Neural cell (in vitro differentiated cells): ENCODE measurements around the gene VWF. TPM values are rescaled to one million over a fixed set of nuclear protein-coding genes. Genes with fewer than 3 reads are reported as not detected.

Experiments used
- H2AFZ ChIP-seq: fragments of 200-600, 300-800 bp; sonication (generic), shearing (Covaris generic); 2 replicates; pipeline ENCODE4 v1.6.0; 2014; ENCODE audit warnings: low read depth, mild to moderate bottlenecking, antibody characterized with exemption, low read length, moderate library complexity
- H3F3A ChIP-seq: fragments of 200-600 bp; shearing (Covaris generic); 2 replicates; pipeline ENCODE4 v1.6.1; 2016; ENCODE audit warnings: mild to moderate bottlenecking, moderate library complexity, mixed read lengths, antibody characterized with exemption, low read length; ENCODE audit not compliant: insufficient read depth, poor library complexity, severe bottlenecking
- H3K27ac ChIP-seq: fragments of 200-600, 300-800 bp; sonication (generic), shearing (Covaris generic); 2 replicates; pipeline ENCODE4 v1.5.1; 2014; ENCODE audit warnings: mild to moderate bottlenecking, low read length, moderate library complexity
- H3K27me3 ChIP-seq: fragments of 300-800, 200-600 bp; sonication (generic), shearing (Covaris generic); 2 replicates; pipeline ENCODE4 v1.6.0; 2014; ENCODE audit warnings: mild to moderate bottlenecking, low read depth, low read length, moderate library complexity; ENCODE audit not compliant: insufficient read depth
- H3K36me3 ChIP-seq: fragments of 300-800, 200-600 bp; sonication (generic), shearing (Covaris generic); 2 replicates; pipeline ENCODE4 v1.5.1; 2014; ENCODE audit warnings: mild to moderate bottlenecking, antibody characterized with exemption, low read length, moderate library complexity; ENCODE audit not compliant: insufficient read depth
- H3K4me2 ChIP-seq: fragments of 300-800, 200-600 bp; sonication (generic), shearing (Covaris generic); 2 replicates; pipeline ENCODE4 v1.6.0; 2014; ENCODE audit warnings: mild to moderate bottlenecking, low read length
- H3K4me3 ChIP-seq: fragments of 300-800, 200-600 bp; sonication (generic), shearing (Covaris generic); 2 replicates; pipeline ENCODE4 v1.5.1; 2014; ENCODE audit warnings: mild to moderate bottlenecking, low read length, moderate library complexity
- H3K79me2 ChIP-seq: fragments of 200-600 bp; shearing (Covaris generic); replicated peaks from 2 replicates; pipeline ENCODE4 v1.6.0; 2014; ENCODE audit warnings: mild to moderate bottlenecking, low read length, moderate library complexity; ENCODE audit not compliant: insufficient read depth
- H3K9ac ChIP-seq: fragments of 300-800, 200-600 bp; sonication (generic), shearing (Covaris generic); 2 replicates; pipeline ENCODE4 v1.6.1; 2016; ENCODE audit warnings: mild to moderate bottlenecking, low read length, mixed read lengths
- H3K9me2 ChIP-seq: fragments of 200-600 bp; shearing (Covaris generic); 2 replicates; pipeline ENCODE4 v1.6.1; 2016; ENCODE audit warnings: mild to moderate bottlenecking, low read length, mixed read lengths; ENCODE audit not compliant: insufficient read depth
- H3K9me3 ChIP-seq: fragments of 200-600, 300-800 bp; sonication (generic), shearing (Covaris generic); 2 replicates; pipeline ENCODE4 v1.6.1; 2016; ENCODE audit warnings: mild to moderate bottlenecking, mixed run types, low read length, moderate library complexity, mixed read lengths
- H4K20me1 ChIP-seq: fragments of 200-600 bp; shearing (Covaris generic); 2 replicates; pipeline ENCODE4 v1.6.1; 2016; ENCODE audit warnings: mild to moderate bottlenecking, mixed run types; ENCODE audit not compliant: insufficient read depth
- EP300 ChIP-seq: fragments of 450-650 bp; conservative IDR thresholded peaks from 2 replicates; pipeline ENCODE4 v1.6.1; 2014; ENCODE audit warnings: antibody characterized with exemption, mild to moderate bottlenecking, moderate library complexity; ENCODE audit not compliant: poor library complexity, severe bottlenecking
- EZH2 ChIP-seq: fragments of 200-600, 300-800 bp; shearing (Covaris generic), sonication (generic); IDR thresholded peaks from 2 replicates; pipeline ENCODE4 v1.6.1; 2014; ENCODE audit warnings: antibody characterized with exemption, low read length, borderline replicate concordance, mild to moderate bottlenecking; ENCODE audit not compliant: insufficient read depth, poor library complexity, severe bottlenecking
- MXI1 ChIP-seq: fragments of 450-650 bp; conservative IDR thresholded peaks from 2 replicates; pipeline ENCODE4 v1.6.1; 2014; ENCODE audit warnings: antibody characterized with exemption, mild to moderate bottlenecking; ENCODE audit not compliant: poor library complexity, severe bottlenecking
- POLR2AphosphoS5 ChIP-seq: IDR thresholded peaks from 2 replicates; pipeline ENCODE4 v1.6.1; 2012
- RAD21 ChIP-seq: fragments of 450-650 bp; conservative IDR thresholded peaks from 2 replicates; pipeline ENCODE4 v1.6.1; 2014; ENCODE audit warnings: antibody characterized with exemption, mild to moderate bottlenecking, moderate library complexity
- SMC3 ChIP-seq: fragments of 450-650 bp; conservative IDR thresholded peaks from 2 replicates; pipeline ENCODE4 v1.6.1; 2014; ENCODE audit warnings: antibody characterized with exemption, mild to moderate bottlenecking, moderate library complexity; ENCODE audit not compliant: poor library complexity
- TAF1 ChIP-seq: IDR thresholded peaks from 2 replicates; pipeline ENCODE4 v1.6.1; 2012; ENCODE audit warnings: low read depth
- polyA plus RNA-seq: library from polyadenylated mRNA; depleted of rRNA; stranded (reverse); fragments of >200 nt; gene quantifications from 2 replicates; pipeline ENCODE4 v1.2.3, GENCODE V29; 2014
- TF ChIP-seq, protein P1 (sequence below): IDR thresholded peaks from 2 replicates; pipeline ENCODE4 v1.6.1; 2012; ENCODE audit warnings: borderline replicate concordance
- TF ChIP-seq, protein P2 (sequence below): fragments of 450-650 bp; IDR thresholded peaks from 2 replicates; pipeline ENCODE4 v1.5.1; 2014; ENCODE audit warnings: antibody characterized with exemption, mild to moderate bottlenecking, moderate library complexity; ENCODE audit not compliant: poor library complexity, severe bottlenecking

The VWF gene
- polyA plus RNA-seq, 1 donor from 2014 or later, result not detected

DNA sequence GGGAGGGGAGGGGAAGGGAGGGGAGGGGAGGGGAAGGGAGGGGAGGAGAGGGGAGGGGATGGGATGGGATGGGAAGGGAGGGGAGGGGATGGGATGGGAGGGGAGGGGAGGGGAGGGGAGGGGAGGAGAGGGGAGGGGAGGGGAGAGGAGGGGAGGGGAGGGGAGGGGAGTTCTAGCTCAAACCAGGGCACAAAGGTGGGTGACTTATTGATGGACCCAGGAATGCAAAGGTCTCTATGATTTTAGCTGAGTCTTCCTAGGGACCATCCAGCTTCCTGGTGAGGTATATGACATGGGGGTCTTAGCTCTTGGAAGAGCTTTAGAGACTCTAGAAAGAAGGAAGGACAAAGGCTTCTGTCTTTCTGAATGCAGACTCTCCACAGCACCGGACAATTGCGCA is 221.7 kb downstream of the VWF start:
- no peak overlapping the region for H3K4me2 ChIP-seq
- H2AFZ ChIP-seq, result no peak overlapping the region
- H3K9me2 ChIP-seq, result no peaks in the 10 kb centered on the region
- no peaks in the 10 kb centered on the region for H3K36me3 ChIP-seq
- H3K27me3 ChIP-seq, result no peaks in the 10 kb centered on the region
- H3K4me3 ChIP-seq, result no peak overlapping the region
- no peaks in the 10 kb centered on the region for H4K20me1 ChIP-seq
- H3F3A ChIP-seq, result no peaks in the 10 kb centered on the region
- TF ChIP-seq, protein P1, sequence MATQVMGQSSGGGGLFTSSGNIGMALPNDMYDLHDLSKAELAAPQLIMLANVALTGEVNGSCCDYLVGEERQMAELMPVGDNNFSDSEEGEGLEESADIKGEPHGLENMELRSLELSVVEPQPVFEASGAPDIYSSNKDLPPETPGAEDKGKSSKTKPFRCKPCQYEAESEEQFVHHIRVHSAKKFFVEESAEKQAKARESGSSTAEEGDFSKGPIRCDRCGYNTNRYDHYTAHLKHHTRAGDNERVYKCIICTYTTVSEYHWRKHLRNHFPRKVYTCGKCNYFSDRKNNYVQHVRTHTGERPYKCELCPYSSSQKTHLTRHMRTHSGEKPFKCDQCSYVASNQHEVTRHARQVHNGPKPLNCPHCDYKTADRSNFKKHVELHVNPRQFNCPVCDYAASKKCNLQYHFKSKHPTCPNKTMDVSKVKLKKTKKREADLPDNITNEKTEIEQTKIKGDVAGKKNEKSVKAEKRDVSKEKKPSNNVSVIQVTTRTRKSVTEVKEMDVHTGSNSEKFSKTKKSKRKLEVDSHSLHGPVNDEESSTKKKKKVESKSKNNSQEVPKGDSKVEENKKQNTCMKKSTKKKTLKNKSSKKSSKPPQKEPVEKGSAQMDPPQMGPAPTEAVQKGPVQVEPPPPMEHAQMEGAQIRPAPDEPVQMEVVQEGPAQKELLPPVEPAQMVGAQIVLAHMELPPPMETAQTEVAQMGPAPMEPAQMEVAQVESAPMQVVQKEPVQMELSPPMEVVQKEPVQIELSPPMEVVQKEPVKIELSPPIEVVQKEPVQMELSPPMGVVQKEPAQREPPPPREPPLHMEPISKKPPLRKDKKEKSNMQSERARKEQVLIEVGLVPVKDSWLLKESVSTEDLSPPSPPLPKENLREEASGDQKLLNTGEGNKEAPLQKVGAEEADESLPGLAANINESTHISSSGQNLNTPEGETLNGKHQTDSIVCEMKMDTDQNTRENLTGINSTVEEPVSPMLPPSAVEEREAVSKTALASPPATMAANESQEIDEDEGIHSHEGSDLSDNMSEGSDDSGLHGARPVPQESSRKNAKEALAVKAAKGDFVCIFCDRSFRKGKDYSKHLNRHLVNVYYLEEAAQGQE, result no peak
- TF ChIP-seq SMC3 (no peak), POLR2AphosphoS5 (no peak), EP300 (no peak), EZH2 (no peak), RAD21 (no peak), MXI1 (no peak)
- H3K79me2 ChIP-seq, result no peaks in the 10 kb centered on the region
- H3K9me3 ChIP-seq, result no peaks in the 10 kb centered on the region
- H3K27ac ChIP-seq, result no peak overlapping the region
- H3K9ac ChIP-seq, result no peak overlapping the region

DNA sequence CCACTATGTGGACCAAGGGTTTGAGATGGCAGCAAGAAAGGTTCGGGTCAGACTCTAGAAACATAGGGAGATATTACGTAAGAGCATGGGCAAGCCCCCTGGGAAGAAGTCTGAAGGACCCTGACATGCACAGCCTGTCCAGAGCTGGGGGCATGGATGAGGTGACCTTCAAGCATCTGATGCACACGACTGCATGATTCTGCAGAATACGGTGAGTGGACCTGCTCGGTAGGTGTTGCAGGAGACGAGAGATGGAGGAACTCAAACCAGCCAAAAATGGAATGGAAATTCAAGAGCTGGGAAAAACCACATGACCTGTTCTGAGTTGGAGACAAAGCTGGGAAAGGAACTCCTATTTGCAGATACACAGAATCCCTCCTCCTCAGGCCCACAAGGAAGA is 223.1 kb downstream of the VWF start:
- Histone ChIP-seq H3K27ac (no peak overlapping the region), H3K27me3 (no peaks in the 10 kb centered on the region), H3K9me2 (no peaks in the 10 kb centered on the region), H3K79me2 (no peaks in the 10 kb centered on the region), H2AFZ (no peak overlapping the region), H3F3A (no peaks in the 10 kb centered on the region), H3K9me3 (no peaks in the 10 kb centered on the region), H3K4me3 (no peak overlapping the region), H4K20me1 (no peaks in the 10 kb centered on the region), H3K4me2 (no peak overlapping the region), H3K9ac (no peak overlapping the region), H3K36me3 (no peaks in the 10 kb centered on the region)
- no peak for TF ChIP-seq POLR2AphosphoS5
- TF ChIP-seq, protein P1, result no peak
- TF ChIP-seq TAF1, result no peak
- TF ChIP-seq, protein P2, sequence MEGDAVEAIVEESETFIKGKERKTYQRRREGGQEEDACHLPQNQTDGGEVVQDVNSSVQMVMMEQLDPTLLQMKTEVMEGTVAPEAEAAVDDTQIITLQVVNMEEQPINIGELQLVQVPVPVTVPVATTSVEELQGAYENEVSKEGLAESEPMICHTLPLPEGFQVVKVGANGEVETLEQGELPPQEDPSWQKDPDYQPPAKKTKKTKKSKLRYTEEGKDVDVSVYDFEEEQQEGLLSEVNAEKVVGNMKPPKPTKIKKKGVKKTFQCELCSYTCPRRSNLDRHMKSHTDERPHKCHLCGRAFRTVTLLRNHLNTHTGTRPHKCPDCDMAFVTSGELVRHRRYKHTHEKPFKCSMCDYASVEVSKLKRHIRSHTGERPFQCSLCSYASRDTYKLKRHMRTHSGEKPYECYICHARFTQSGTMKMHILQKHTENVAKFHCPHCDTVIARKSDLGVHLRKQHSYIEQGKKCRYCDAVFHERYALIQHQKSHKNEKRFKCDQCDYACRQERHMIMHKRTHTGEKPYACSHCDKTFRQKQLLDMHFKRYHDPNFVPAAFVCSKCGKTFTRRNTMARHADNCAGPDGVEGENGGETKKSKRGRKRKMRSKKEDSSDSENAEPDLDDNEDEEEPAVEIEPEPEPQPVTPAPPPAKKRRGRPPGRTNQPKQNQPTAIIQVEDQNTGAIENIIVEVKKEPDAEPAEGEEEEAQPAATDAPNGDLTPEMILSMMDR, result no peak
- TF ChIP-seq RAD21, result no peak
- TF ChIP-seq EP300, result no peak
- no peak for TF ChIP-seq MXI1
- no peak for TF ChIP-seq SMC3
- TF ChIP-seq EZH2, result no peak
